Measurements from ENCODE around the gene KYAT1. TPM values are rescaled to one million over a fixed set of nuclear protein-coding genes. Genes with fewer than 3 reads are reported as not detected.

The KYAT1 gene
- total RNA-seq, 1 experiment from 2014 or later: 7.8 TPM

- CTCF ChIA-PET: interaction anchor here (0.6 to 1.3 kb wide), 7 partner anchors 9 to 626 kb away, joined by 3 to 42 read pairs (median 3); partner anchors contain the start of genes ENDOG and SET
- H3K27me3 ChIP-seq (replicated peaks; ENCODE audit: control insufficient read depth, insufficient read depth, low read length): no peaks in the 10 kb centered on the region
- POLR2A ChIA-PET: interaction anchor here (0.5 to 1.3 kb wide), 18 partner anchors 8 to 1433 kb away, joined by 3 to 43 read pairs (median 3); partner anchors contain the start of genes ENDOG, GPR107, MIGA2 and SH3GLB2
- peak within 1 kb of the TSS; percentile 95 for H3K27ac Mint-ChIP-seq (ENCODE audit: unreplicated experiment)
- H3K36me3 Mint-ChIP-seq (ENCODE audit: insufficient read depth, unreplicated experiment): peaks cover 49% of the 10 kb centered on the region
- no peaks in the 10 kb centered on the region; the same call in 1 of the 2 replicates for H3K4me1 ChIP-seq
- no peak for TF ChIP-seq CTCF (IDR thresholded peaks at IDR 0.05; ENCODE audit: insufficient read depth in 1 of 2, low read depth in 1 of 2, low read length in 1 of 2, severe bottlenecking in 1 of 2, unreplicated experiment in 1 of 2)
- intact Hi-C loops (cut with micrococcal nuclease; ENCODE audit: unreplicated experiment): loop anchor here (1.0 kb wide), 1 partner anchor 9 kb away; no protein-coding TSS in a partner anchor
- H3K4me3 ChIP-seq (ENCODE audit: low read depth, low read length): peak within 1 kb of the TSS; percentile 80
- peaks cover 10% of the 10 kb centered on the region for H3K4me1 Mint-ChIP-seq (ENCODE audit: low read depth, unreplicated experiment)
- BruUV-seq (replicated peaks): TSS peak; percentile 54
- peaks cover 6% of the 10 kb centered on the region for H3K36me3 ChIP-seq (ENCODE audit: control insufficient read depth, insufficient read depth, low read length)
- no peaks in the 10 kb centered on the region for H3K27me3 Mint-ChIP-seq (ENCODE audit: insufficient read depth, unreplicated experiment)
- peak; percentile 95 to 96 for DNase-seq
- H3K4me3 Mint-ChIP-seq (ENCODE audit: unreplicated experiment): peak within 1 kb of the TSS; percentile 98
- no peaks in the 10 kb centered on the region for H3K9me3 ChIP-seq
- H3K9me3 Mint-ChIP-seq (ENCODE audit: unreplicated experiment): no peaks in the 10 kb centered on the region
Measured at GRCh38 chr9:128829477-128830251, 52.1 kb downstream of the KYAT1 start, which contains the start of gene SPOUT1. SPOUT1 (minus strand) TSS chr9:128829794; CDS start chr9:128829780, 14 bp downstream.

- CTCF ChIA-PET: interaction anchor here (0.6 to 1.3 kb wide), 6 partner anchors 10 to 625 kb away, joined by 3 to 42 read pairs (median 3); partner anchors contain the start of gene ENDOG
- BruUV-seq (replicated peaks): no TSS peak
- Histone ChIP-seq H3K9me3 (no peaks in the 10 kb centered on the region), H3K36me3 (ENCODE audit: control insufficient read depth, insufficient read depth, low read length) (peaks cover 6% of the 10 kb centered on the region), H3K4me3 (ENCODE audit: low read depth, low read length) (peak overlapping the region; percentile 80), H3K4me1 (no peaks in the 10 kb centered on the region; the same call in 1 of the 2 replicates), H3K27me3 (replicated peaks; ENCODE audit: control insufficient read depth, insufficient read depth, low read length) (no peaks in the 10 kb centered on the region)
- no peak for TF ChIP-seq CTCF (IDR thresholded peaks at IDR 0.05; ENCODE audit: insufficient read depth in 1 of 2, low read depth in 1 of 2, low read length in 1 of 2, severe bottlenecking in 1 of 2, unreplicated experiment in 1 of 2)
- intact Hi-C loops (cut with micrococcal nuclease; ENCODE audit: unreplicated experiment): loop anchor here (1.0 kb wide), 1 partner anchor 9 kb away; no protein-coding TSS in a partner anchor
- peaks cover 10% of the 10 kb centered on the region for H3K4me1 Mint-ChIP-seq (ENCODE audit: low read depth, unreplicated experiment)
- POLR2A ChIA-PET: interaction anchor here (0.5 to 1.3 kb wide), 9 partner anchors 9 to 1225 kb away, joined by 3 to 43 read pairs (median 3); partner anchors contain the start of genes ENDOG, GPR107 and SH3GLB2
- no peaks in the 10 kb centered on the region for H3K9me3 Mint-ChIP-seq (ENCODE audit: unreplicated experiment)
- peak overlapping the region; percentile 98 for H3K4me3 Mint-ChIP-seq (ENCODE audit: unreplicated experiment)
- no peaks in the 10 kb centered on the region for H3K27me3 Mint-ChIP-seq (ENCODE audit: insufficient read depth, unreplicated experiment)
- no peak for DNase-seq
- peaks cover 57% of the 10 kb centered on the region for H3K36me3 Mint-ChIP-seq (ENCODE audit: insufficient read depth, unreplicated experiment)
- H3K27ac Mint-ChIP-seq (ENCODE audit: unreplicated experiment): peak overlapping the region; percentile 95
Measured at GRCh38 chr9:128828719-128829452, 52.9 kb downstream of the KYAT1 start.

- Mint-ChIP-seq H3K27me3 (ENCODE audit: insufficient read depth, unreplicated experiment) (no peaks in the 10 kb centered on the region), H3K9me3 (ENCODE audit: unreplicated experiment) (no peaks in the 10 kb centered on the region), H3K36me3 (ENCODE audit: insufficient read depth, unreplicated experiment) (peaks cover 61% of the 10 kb centered on the region), H3K4me1 (ENCODE audit: low read depth, unreplicated experiment) (peaks cover 10% of the 10 kb centered on the region), H3K4me3 (ENCODE audit: unreplicated experiment) (peak overlapping the region; percentile 98), H3K27ac (ENCODE audit: unreplicated experiment) (no peak overlapping the region)
- POLR2A ChIA-PET: no interaction called here
- BruUV-seq (replicated peaks): TSS peak; percentile 29
- intact Hi-C loops (cut with micrococcal nuclease; ENCODE audit: unreplicated experiment): no loop called here
- CTCF ChIA-PET: interaction anchor here (0.8 kb wide), 1 partner anchor 10 kb away, joined by 3 read pairs; the partner anchor contains the start of gene ENDOG
- no peak for TF ChIP-seq CTCF (IDR thresholded peaks at IDR 0.05; ENCODE audit: insufficient read depth in 1 of 2, low read depth in 1 of 2, low read length in 1 of 2, severe bottlenecking in 1 of 2, unreplicated experiment in 1 of 2)
- Histone ChIP-seq H3K36me3 (ENCODE audit: control insufficient read depth, insufficient read depth, low read length) (peaks cover 6% of the 10 kb centered on the region), H3K9me3 (no peaks in the 10 kb centered on the region), H3K4me3 (ENCODE audit: low read depth, low read length) (peak overlapping the region; percentile 80), H3K27me3 (replicated peaks; ENCODE audit: control insufficient read depth, insufficient read depth, low read length) (no peaks in the 10 kb centered on the region), H3K4me1 (no peaks in the 10 kb centered on the region; the same call in 1 of the 2 replicates)
- DNase-seq: no peak
Measured at GRCh38 chr9:128828267-128828666, 53.5 kb downstream of the KYAT1 start.

All from Caco-2 (cell line).